RWPE1 (cell line): ENCODE results near the gene PTPN1.

Experiments
- CTCF ChIA-PET: fragments of 350-600 bp; sonication (Branson Sonifier 250); formaldehyde crosslinking; extraction: SDS; loops from one replicate; lab custom pipeline; 2021; lab: Yijun Ruan, JAX
- POLR2A ChIA-PET: fragments of 400-600 bp; formaldehyde crosslinking; extraction: SDS; loops from one replicate; lab custom pipeline; 2020; ENCODE audit warnings: antibody characterized with exemption; ENCODE audit not compliant: low non-redundant PET; lab: Yijun Ruan, JAX
- DNase-seq: peaks from one replicate; pipeline ENCODE4 v3.0.0; 2012; ENCODE audit warnings: low spot score
- H3K27ac ChIP-seq: fragments of 450-650 bp; 2 replicates; pipeline ENCODE4 v1.5.1; 2017
- CTCF ChIP-seq: fragments of 450-650 bp; conservative IDR thresholded peaks from 2 replicates; pipeline ENCODE4 v1.5.1; 2017; ENCODE audit warnings: low read depth, mild to moderate bottlenecking

Gene PTPN1

GRCh38 chr20:50629670-50630045, 119.5 kb downstream of the PTPN1 start:
- CTCF ChIA-PET, result no interaction called here

GRCh38 chr20:50630578-50631263, 120.5 kb downstream of the PTPN1 start:
- TF ChIP-seq CTCF, result no peak
- POLR2A ChIA-PET, result no interaction called here
- no peak overlapping the region for H3K27ac ChIP-seq
- CTCF ChIA-PET, result interaction anchor here (1.5 kb wide), 1 partner anchor 118 kb away, joined by 4 read pairs; no protein-coding TSS in a partner anchor
- DNase-seq, result no peak

More at GRCh38 chr20:50629670-50630045, 119.5 kb downstream of the PTPN1 start:
- POLR2A ChIA-PET, result no interaction called here
- peak; percentile 36 for DNase-seq
- 0 out of 2 replicates have a peak overlapping the region, but pooled peaks have one; percentile 3 for H3K27ac ChIP-seq
- no peak for TF ChIP-seq CTCF

- POLR2A ChIA-PET, result no interaction called here
- no peak for TF ChIP-seq CTCF
- no peak overlapping the region for H3K27ac ChIP-seq
- CTCF ChIA-PET, result interaction anchor here (0.5 kb wide), 1 partner anchor 362 kb away, joined by 4 read pairs; no protein-coding TSS in a partner anchor
- DNase-seq, result no peak
These were observed 122.1 kb downstream of the PTPN1 start for GRCh38 chr20:50632236-50632635.

GRCh38 chr20:50632701-50633100, 122.5 kb downstream of the PTPN1 start:
- no peak for TF ChIP-seq CTCF
- DNase-seq, result no peak
- H3K27ac ChIP-seq, result no peak overlapping the region
- CTCF ChIA-PET, result interaction anchor here (0.5 to 1.0 kb wide), 4 partner anchors 13 to 362 kb away, joined by 3 to 4 read pairs (median 3); no protein-coding TSS in a partner anchor
- POLR2A ChIA-PET, result no interaction called here

- DNase-seq, result no peak
- ChIA-PET CTCF (interaction anchor here (0.7 to 4.2 kb wide), 3 partner anchors 8 to 127 kb away, joined by 3 to 26 read pairs (median 3); no protein-coding TSS in a partner anchor), POLR2A (interaction anchor here (0.5 kb wide), 1 partner anchor 58 kb away, joined by 3 read pairs; no protein-coding TSS in a partner anchor)
- TF ChIP-seq CTCF, result no peak
- H3K27ac ChIP-seq, result no peak overlapping the region
These were observed 123.2 kb downstream of the PTPN1 start for GRCh38 chr20:50633361-50633760.

- POLR2A ChIA-PET, result interaction anchor here (0.5 kb wide), 1 partner anchor 57 kb away, joined by 3 read pairs; no protein-coding TSS in a partner anchor
- no peak overlapping the region for H3K27ac ChIP-seq
- DNase-seq, result no peak
- TF ChIP-seq CTCF, result no peak
- CTCF ChIA-PET, result interaction anchor here (0.5 to 4.2 kb wide), 5 partner anchors 9 to 572 kb away, joined by 3 to 26 read pairs (median 4); no protein-coding TSS in a partner anchor
These were observed 124.0 kb downstream of the PTPN1 start for GRCh38 chr20:50634191-50634590.
